ENCODE data around the gene TMEM97.
"Not testable (repeated sequence)": the region's sequence is repeated elsewhere in the genome, so short reads cannot be mapped to it uniquely, and the experiment has no call there.

The TMEM97 gene

DNA sequence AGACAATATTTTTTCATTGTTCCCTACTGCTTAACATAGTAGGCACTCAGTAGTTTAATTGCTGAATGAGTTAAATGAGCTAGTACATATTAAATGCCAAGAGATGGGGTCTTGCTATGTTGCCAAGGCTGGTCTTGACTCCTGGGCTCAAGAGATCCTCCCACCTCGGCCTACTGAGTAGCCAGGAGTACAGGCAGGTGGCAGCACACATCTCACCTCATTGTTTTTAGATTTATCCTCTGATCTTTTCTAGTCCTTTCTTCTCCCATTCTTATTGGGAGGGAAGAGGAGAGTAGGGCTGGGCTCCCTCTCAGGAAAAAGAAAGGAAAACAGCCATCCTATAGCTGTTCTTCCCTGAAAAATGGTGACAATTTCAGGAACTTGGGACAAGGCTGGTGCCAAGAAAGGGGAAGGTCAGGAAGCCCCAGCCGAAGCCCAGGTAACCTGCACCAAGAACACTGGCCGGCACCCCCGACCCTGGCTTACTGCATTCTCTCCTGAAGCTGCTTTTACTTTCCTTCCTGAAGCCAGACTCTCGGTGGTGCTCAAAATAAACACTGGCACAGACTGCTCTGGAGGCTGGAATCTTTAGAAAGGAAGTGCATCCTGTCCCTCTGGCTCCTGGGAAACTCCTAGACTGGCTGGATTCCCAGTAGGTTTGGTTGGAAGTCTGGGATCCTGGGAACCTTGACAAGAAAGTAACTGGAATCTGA is 19.2 kb downstream of the TMEM97 start:
- peak in 1 of 2 experiments; percentile 30 for DNase-seq (ENCODE audit: low read depth in 2 of 2)

DNA sequence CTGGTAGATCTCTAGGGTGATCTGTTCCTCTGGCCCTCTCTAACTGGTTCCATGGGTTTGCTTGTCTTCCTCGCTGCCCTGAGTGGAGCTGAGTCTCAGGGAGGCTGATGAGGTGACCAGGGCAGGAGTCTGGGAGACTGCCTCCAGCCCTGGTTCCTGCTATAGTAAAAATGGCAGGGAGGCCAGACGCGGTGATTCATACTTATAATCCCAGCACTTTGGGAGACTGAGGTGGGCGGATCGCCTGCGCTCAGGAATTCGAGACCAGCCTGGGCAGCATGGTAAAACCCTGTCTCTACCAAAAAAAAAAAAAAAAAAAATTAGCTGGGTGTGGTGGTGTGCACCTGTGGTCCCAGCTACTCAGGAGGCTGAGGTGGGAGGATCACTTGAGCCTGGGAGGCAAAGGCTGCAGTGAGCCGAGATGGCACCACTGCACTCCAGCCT is 19.8 kb downstream of the TMEM97 start:
- not testable (repeated sequence) for DNase-seq (ENCODE audit: low read depth in 2 of 2)

DNA sequence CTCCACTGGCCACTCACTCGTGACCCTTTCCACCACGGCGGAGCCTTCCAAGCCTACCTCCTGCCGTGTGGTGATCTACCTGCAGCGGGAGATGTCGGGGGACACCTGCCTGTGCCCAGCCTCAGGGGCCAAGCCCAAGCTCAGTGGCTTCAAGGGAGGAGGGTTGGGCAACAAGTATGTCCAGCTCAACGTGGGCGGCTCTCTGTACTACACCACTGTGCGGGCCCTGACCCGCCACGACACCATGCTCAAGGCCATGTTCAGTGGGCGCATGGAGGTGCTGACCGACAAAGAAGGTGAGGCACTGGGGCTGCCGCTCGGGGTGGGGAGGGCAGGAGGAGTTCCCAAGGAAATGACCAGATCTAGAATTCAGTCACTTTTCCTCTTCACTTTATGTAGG is 20.4 kb downstream of the TMEM97 start:
- no peak for DNase-seq (ENCODE audit: low read depth in 2 of 2)

DNA sequence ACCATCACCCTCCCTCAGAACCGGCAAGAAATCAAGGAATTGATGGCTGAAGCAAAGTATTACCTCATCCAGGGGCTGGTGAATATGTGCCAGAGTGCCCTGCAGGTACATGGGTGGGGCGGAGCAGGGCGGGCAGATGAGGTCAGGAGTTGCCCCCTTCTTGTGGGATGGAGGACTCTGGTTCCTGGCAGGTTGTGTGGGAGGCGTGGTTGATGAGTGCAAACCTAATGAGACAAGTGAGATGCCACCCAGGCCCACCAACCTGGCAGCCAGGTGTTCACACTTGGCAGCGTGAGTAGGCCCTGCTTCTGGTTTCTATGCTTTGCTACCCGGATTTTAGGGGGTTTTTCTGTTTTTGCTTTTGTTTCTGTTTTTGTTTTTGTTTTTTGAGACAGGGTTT is 21.4 kb downstream of the TMEM97 start:
- no peak for DNase-seq (ENCODE audit: low read depth in 2 of 2)

DNA sequence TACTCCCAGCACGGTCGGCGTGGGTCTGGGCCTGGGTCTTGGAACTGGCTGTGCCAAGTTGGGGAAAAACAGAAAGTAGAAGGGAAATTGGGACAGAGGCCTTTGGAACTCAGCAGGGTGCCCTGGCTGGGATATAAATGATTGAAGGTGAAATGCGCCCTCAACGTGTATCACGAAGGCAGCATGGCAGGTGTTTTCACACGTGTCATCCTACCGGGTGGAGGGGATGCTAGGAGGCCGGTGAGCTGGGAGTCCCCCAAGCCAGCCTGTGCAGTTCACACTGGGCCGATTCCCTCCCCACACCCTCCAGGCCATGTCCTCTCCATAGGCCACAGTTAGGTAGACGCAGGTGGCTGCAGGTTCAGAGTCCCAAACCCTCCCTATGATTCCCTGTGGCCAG is 22.5 kb downstream of the TMEM97 start:
- no peak for DNase-seq (ENCODE audit: low read depth in 2 of 2)

DNA sequence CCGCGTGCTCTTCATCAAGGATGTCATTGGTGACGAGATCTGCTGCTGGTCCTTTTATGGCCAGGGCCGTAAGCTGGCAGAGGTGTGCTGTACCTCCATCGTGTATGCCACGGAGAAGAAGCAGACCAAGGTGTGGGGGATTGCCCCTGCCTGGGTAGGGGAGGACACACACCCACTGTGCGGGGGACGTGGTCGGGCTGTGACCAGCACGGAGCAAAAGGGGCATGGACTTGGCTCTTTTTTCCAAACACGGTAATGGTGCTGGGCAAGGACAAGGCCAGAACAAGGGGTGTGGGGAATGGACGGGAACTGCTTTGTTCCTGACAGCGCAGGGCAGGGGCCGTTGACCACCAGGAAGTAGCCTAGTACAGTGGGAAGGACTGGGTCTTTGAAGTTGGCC is 23.3 kb downstream of the TMEM97 start:
- DNase-seq (ENCODE audit: low read depth in 2 of 2) = no peak

DNA sequence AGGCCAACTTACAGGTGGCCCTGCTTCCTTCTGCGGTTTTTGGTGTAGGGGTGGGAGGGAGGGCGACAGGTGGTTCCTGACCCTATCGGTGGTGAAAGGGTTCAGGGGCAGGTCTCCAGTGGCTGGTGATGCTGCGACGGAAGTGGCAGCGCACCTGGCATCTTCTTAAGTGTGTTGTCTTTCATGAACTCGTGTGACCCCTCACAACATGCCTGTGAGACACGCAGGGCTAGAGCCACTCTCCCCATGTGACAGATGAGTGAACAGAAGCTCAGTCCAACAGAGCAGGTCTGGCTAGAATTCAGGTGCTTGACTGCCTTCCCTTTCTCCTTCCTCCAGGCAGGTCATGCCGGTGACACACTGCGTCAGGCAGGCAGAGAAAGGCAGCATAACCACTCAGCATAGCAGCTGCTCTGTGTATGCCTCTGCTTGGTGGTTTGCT is 24.5 kb downstream of the TMEM97 start:
- DNase-seq (ENCODE audit: low read depth in 2 of 2) = no peak

DNA sequence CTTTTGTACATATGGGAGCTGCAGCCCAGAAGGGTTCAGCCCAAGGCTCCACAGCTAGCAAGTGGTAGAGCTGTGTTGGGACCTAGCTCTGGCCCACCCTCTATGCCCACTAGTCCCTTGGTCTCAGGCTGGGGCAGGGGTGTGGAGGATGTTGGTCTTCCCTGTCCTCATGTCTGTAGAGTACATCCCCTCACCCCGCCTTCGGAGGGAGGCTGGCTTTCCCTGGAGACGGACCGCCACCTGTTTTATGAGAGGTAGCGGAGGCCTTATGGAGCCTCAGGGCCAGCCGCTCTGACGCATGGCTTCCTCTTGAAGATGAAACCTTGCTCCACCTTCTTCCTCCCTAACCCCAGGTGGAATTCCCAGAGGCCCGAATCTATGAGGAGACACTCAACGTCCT is 25.0 kb downstream of the TMEM97 start:
- no peak for DNase-seq (ENCODE audit: low read depth in 2 of 2)

DNA sequence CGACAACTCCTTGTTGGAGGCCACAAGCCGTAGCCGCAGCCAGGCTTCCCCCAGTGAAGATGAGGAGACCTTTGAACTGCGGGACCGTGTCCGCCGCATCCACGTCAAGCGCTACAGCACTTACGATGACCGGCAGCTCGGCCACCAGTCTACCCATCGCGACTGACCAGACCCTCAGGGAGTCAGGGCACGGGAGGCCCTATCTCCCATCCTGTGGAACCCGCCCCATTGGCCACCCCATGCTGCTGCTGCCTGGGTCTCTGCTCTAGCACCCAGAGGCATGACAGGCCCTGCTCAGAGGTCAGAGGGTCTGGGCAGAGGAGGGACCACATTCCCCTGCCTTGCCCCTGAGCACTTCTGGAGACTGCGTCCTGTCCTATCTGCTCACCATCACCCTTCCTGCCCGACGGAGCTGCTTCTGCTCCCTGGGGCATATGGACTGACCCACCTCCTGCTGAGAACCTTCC is 25.5 kb downstream of the TMEM97 start:
- DNase-seq (ENCODE audit: low read depth in 2 of 2) = no peak

DNA sequence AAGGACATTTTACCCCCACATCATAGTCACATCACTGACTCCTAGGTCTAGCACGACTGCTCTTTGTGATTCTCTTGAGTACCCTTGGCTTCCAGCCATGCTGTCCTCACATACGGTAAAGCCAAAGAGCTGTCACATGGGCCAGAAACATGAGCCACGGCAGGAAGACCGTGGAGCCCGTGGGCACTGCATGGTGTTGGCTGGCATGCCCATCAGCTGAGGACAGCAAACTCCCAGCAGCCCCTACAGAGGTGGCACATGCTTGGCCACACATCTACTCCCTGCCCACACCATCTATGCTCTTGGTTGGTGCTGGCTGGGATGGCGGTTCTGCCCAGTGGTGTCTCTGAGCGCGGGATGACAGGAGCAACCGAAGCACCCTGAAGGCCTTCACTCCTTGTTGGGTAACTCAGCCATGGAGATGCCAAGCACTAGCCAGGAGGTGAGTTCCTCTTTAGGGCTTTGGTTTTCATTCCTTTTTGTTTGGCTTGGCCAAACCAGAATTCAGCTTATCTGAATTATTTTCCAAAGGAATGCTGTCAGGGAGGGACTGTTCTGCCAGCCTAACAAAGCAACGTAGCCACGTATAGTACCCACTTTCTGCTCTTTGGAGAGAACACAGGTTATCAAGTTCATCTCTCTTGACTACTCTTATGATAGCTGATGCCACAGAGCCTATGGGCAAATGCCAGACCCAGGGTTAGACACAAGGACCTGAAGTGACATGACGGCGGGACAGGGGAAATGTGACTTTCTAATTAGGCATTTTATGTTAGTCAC is 26.6 kb downstream of the TMEM97 start:
- DNase-seq (ENCODE audit: low read depth in 2 of 2) = no peak

DNA sequence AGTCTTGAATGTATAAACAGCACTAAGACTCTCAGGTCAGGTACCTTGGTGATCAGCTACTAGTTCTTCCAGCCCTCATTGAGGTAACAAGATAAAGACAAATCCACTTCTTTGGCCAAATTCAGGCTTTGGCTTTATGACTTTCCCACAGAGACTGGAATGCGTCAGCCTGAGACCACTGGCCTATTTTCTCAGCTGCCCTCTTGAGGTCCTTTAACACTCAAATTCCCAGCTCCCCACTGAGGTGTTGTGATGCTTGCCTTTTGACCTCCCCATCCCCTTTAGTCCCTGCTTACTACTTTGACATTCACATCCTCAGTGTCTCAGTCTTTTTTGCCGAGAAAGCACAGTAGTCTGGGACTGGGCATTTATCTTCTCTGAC is 27.2 kb downstream of the TMEM97 start:
- no peak for DNase-seq (ENCODE audit: low read depth in 2 of 2)

DNA sequence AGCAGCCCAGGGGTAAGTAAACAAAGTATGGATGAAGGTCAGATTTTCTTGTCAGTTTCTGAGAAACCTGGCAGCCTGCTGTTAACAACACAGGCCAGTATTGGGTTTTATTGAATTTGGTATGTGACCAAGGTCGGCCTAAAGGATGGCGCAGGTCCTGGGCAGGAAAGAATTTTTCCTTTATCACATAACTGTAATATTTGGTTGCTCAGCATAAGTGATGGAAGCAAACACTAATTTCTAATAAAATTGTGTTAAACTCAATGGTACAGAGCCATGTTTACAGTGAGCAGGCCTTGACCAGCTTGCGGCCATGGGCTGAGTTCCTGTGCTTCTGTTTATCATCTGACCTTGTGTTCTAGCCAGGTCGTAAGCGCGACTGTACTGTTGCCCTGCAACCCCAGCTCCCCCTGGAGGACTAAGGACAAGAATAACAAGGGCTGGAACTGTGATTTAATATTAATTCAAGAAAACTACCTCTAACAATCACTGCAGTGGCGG is 27.8 kb downstream of the TMEM97 start:
- DNase-seq (ENCODE audit: low read depth in 2 of 2) = no peak

DNA sequence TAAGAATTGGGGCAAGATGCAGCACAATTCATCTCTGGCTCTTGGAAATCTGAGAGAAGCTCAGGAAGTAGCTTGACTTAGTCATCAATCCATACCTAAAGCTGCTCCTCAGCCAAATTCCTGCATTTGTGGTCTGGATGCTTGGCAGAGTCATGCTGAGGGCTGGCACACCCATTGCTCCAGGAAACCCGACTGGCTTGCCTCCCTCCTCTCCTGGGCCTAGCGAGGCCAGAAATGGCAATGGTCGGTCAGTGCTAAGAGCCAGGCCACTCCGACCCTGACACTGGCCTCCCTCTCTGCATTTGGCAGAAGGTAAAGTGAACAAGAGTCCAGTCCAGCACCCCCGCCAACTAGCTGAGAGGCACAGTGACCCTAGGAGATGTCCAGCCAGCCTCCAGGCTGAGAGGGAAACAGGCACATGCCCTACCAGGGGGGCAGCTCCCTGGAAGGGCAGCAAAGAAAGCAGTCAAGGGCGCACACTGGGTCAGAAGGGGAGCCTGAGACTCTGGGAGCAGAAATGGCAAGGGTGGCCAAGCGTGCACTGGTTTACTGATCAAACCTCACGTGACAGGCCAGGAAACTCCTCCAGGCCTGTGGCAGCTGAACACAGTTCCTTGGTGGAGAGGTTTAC is 28.4 kb downstream of the TMEM97 start:
- DNase-seq (ENCODE audit: low read depth in 2 of 2) = peak; percentile 61 to 70

DNA sequence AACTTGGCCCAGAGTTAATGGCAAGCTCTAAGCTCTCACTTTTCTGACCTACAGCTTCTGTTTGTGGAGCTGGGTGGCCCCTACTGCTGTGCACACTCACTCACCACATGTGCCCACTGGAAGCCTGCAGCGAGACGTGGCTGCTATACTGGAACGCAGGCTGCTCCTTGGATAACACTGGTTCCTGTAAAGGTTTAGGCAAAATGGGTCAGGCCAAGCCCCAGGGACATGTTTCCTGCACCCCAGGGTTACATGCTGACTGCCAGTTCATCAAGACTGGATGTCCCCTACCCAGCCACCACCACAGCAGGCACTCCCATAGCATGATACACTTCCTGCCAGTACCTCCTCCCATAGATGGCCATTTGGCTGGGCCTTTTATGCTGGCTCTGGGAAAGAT is 30.0 kb downstream of the TMEM97 start:
- DNase-seq (ENCODE audit: low read depth in 2 of 2) = no peak

DNA sequence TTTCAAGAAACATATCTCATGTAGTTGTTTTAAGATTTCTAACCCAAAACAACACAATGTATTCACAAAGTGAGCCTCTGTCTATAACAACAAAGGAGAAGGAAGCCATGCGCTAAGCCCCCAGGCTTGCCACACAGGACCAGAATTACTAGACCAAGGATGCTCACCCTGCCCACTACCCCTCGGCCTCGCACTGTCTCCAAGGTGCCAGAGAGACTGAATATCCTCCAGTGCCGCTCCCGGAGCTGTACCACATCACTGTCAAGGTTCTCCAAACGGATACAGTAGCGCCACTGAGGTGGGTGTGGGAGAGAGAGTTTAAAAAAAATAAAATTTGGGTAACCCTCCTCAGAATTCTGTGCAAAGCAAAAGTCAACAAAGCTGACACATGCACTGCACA is 31.3 kb downstream of the TMEM97 start:
- DNase-seq (ENCODE audit: low read depth in 2 of 2) = no peak

DNA sequence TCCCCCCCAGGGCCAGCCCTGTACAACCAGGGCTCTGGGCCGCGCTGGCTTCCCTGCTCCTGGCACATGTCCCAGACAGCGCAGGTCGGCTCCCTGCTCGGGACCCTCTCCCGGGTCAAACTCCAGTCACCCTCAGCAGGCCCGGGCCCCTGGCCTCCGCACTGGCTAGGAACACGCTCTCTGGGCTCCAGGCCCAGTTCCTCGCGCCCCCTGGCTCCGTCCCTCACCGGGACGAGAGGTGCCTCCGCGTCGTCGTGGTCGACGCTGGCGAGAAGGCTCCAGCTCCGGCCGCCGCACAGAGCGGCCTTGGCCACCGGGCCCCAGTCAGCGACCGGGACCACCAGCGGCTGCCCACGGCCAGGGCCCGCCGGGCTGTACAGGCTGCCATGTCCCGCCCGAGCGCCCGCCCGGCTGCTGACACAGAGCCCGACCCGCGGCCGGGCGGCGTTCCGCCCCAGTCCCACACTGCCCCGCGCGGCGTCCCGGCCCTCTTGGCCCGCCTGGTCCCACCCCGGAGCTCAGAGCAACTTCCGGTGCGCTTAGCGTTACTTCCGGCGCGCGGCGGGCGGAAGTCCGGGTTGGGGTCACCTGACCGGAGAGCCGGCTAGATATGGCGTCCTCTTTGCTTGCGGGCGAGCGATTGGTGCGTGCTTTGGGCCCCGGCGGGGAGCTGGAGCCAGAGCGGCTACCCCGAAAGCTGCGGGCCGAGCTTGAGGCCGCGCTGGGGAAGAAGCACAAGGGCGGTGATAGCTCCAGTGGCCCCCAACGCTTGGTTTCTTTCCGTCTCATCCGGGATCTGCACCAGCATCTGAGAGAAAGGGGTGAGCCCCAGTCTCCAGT is 38.3 kb downstream of the TMEM97 start, which contains the start of gene POLDIP2:
TSS of gene POLDIP2 (minus strand) at position 467 of the 840 bp plus-strand sequence. CDS start at position 388, 79 bp downstream.
- DNase-seq (ENCODE audit: low read depth in 2 of 2) = peak; percentile 86 to 88

DNA sequence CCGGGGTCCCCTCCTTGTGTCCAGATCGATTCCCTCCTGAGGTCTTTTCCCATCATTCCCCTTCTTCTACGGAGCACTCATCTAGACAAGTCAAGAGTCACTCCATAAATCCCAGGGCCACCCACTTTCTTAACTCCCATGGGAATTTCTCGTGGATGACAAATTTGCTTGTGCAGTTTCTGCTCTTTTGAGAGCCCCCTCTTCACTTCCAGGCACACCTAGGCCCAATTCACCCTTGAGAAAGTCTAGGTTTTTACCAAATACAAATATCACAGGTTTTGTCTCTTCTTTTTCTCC is 38.8 kb downstream of the TMEM97 start:
- DNase-seq (ENCODE audit: low read depth in 2 of 2) = no peak

DNA sequence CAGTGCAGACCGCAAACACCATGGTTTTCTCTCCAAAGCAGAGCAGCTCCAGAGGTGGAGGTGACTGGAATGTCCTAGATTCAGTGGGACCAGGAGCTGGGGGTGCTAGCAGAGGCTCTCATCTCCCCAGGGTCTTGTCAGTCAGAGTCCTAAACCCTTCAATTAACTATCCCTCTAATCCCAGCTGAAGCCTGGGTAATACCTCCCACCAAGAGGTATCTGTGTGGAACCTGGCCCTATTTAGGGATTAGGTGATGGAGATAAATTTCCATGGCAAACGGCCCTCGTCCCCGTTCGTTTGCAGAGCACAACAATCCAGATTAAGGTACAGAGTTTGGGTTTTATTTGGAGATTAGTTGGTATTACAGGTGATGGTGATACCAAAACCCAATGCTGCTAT is 44.2 kb downstream of the TMEM97 start:
- no peak for DNase-seq (ENCODE audit: low read depth in 2 of 2)

DNA sequence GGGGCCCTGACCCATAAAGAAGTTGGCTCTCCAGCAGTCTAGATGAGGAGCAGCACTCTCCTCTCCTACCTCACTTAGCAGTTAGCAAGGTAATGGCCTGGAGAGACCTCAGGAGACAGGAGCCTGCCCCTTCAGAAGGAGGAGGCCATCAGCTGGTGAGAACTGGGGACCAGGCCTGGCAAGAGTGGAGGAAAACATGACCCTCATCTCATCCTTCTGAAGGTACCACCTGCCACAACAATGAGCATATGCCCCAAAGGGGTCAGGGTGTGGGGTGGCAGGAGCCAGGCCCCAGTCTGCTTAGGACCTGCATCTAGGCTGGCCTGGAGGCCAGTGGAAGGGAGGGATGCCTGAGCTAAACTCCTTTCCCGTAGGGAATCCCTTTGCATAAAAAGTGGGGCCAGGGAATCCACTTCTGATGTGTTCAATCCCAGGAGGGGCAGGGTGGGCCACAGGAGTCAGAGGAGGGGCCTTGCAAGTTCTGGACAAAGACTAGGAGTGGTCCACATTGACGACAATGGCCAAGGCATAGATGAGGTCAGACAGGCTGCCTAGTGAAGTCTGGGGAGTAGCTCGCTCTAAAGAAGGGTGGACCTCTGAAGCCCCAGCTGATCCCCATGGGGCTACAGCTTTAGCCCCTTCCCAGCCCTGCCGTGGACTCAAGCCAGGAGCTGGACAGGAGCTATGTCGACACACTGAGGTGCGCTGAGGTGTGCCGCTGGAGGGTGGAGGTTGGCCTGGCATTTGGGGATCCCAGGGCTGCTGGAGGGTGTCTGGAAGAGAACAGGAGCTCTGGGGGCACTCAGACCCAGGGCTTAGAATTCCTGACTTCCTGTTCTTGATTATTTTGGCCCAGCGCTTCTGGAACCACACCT is 45.0 kb downstream of the TMEM97 start:
- no peak for DNase-seq (ENCODE audit: low read depth in 2 of 2)

DNA sequence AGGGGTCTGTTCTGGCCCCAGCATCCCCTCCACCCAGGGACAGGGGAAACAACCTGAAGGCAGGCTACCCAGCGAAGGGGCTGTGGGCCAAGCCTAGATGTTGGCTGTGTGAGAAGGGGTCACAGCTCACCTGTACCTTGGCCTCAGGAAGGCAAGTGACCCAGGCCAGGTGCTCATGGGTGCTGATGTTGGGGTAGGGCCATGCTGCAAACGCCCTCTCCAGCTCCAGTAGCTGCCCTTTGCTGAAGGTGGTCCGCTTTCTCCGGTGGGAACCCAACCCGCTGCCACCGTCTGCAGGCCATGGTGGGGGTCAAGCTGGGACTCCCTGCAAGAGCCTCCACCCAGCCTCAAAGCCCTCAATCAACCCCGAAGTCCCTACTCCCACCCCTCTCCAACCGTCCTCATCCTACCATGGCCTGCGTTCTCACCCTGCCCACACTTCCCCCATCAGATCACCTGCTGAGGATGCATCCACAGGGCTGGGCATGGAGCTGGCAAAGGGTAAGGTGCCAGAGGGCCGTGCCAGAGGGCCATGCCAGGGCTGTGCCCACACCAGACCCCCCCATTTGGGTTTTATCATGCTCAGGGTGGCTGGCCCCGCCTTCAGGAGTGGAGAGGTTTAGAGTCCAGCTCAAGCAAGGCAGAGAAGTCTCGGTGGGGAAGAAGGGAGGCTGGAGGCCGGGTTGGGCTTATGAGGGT is 45.8 kb downstream of the TMEM97 start, which contains the start of gene SEBOX:
TSS of gene SEBOX (minus strand) at position 535 of the 699 bp plus-strand sequence. CDS start at position 487, 48 bp downstream.
- DNase-seq (ENCODE audit: low read depth in 2 of 2) = no peak

All from fibroblast of skin of left quadriceps (primary cell).